HG03108 (cell line): Measurements from ENCODE around the gene IL2RG.

ENCODE experiments used
- ATAC-seq: cut with Tn5 transposase; IDR thresholded peaks from one replicate; pipeline ENCODE4 v1.9.1; 2021; ENCODE audit warnings: moderate library complexity; ENCODE audit not compliant: unreplicated experiment

Gene IL2RG

DNA sequence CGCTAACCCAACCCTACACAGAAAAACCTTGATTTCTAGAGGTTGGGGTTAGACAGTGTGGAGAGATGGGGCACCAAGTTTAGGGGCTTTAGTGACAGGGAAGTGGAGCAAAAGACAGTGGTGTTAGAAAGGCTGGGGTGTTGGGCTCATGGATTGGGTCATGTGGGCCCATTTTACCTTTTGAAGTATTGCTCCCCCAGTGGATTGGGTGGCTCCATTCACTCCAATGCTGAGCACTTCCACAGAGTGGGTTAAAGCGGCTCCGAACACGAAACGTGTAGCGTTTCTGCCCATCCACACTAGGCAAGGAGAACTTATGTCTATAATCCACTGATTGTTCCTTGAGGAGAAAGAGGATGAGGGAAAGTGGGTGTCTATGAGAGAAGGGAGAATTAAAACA is 2.3 kb downstream of the IL2RG start:
- ATAC-seq = no peak

DNA sequence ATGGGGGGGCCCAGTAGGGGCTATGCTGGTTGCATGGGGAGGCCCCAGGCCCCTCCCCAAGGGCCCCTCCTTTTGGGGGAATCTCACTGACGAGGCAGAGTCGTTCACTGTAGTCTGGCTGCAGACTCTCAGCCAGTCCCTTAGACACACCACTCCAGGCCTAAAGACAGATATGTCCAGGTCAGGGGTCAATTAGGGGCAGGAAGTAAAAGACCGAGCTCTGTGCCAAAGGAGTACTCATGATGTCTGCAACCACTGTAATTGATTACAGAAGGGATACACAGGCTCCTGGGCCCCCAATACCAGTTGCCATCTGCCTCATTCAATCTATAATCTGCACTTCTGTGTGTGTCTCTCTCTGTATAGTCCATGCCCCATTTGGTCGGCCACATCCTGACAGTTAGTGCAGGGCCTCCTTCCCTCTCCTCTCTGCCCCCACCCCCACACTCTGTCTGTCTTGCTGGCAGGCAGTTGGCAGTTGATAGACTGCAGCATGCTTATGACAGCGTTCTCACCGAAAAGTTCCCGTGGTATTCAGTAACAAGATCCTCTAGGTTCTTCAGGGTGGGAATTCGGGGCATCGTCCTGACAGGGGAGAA is 3.5 kb downstream of the IL2RG start:
- ATAC-seq = no peak

DNA sequence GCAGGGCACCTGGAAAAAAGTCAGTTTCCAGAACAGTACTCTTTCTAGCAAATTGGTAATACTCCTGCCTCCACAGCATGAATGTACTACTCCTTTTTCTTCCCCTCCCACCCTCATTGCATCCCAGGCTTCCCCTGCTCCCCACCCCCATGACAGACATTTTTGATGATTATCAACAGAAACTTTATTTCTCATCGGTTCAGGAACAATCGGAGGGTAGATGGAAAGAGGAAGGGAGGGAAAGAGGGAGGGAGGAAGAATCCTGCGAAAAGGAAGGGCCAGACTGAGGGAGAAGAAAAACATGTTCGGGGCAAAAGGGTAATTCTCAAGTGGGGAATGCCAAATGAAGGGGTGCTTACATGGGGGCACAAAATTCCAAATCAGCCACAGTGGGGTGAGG is 4.1 kb downstream of the IL2RG start:
- ATAC-seq = no peak

DNA sequence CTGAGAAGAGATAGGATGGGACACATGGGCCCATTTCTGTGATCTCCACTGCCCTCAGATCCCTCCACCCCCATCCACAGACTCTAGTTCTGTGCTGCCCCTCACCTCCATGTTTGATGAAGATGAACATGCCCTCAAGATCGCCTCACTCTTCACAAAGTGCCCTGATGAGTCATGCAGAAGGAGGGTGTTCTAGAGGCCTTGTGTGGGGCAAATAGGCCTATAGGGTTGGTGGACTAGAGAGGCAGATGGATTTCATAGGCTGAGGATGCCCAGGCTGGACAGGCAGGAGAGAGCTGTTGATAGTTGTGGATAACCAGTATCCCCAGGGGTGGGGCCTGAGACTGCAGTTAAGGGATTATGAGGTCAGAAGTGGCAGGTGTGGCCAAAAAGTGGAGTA is 5.0 kb downstream of the IL2RG start, which contains the start of gene CXorf65:
CXorf65 (minus strand) TSS at position 314 of the 400 bp plus-strand sequence; CDS start at position 130, 184 bp downstream.
- no peak for ATAC-seq

DNA sequence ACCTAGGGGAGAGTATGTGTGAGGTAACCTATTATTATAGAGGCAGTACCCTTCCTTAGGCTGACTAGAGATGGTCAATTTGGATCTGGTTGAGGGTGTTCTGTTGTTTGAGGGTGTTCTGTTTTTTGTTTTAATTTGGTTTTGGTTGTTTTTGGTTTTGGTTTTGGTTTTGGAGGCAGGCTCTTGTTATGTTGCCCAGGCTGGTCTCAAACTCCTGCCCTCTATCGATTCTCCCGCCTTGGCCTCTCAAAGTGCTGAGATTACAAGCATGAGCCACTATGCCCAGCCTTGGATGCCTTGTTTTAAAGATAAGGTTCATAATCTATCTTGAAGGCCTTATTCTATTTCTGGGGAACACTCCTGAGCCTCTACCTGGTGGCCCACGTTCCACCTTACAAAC is 5.7 kb downstream of the IL2RG start:
- no peak for ATAC-seq

DNA sequence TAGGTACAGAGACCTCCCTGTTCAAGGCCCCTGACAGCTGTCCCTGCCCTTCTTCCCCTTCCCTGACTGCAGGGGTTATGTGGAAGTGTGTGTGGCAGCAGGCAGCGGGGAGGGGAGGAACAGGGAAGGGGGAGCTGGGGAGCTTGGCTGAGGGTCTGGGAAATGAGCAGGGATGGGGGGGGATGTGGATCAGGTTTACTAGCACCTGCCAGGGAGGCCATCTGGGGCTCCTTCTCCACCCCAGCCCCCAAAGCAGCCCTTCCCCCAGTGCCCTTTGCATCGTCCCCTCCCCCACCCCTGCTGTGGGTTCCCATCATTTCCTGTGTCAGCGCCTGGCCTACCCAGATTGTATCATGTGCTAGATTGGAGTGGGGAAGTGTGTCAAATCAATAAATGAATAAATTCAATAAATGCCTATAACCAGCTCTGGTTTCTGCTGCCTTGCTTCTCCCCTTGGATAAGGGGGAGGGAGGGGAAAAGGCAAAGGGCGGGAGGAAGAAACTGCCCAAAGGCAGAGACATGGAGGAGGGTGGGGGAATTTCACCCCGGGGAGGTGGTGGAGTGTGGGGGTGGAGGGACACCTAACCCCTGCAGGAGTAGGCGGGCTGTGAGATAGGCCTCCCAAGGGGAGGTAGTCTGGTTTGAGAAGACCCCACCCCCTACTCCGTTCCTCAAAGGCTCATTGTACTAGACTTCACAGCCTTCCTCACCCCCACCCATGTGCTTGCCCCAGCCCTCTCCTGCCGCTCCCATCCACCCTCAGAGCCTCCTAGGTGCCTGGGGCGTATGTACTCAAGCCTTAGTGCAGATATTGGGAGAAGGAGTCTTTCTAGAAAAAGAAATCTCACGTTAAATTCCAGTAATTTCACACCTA is 8.0 kb downstream of the IL2RG start:
- ATAC-seq = no peak

DNA sequence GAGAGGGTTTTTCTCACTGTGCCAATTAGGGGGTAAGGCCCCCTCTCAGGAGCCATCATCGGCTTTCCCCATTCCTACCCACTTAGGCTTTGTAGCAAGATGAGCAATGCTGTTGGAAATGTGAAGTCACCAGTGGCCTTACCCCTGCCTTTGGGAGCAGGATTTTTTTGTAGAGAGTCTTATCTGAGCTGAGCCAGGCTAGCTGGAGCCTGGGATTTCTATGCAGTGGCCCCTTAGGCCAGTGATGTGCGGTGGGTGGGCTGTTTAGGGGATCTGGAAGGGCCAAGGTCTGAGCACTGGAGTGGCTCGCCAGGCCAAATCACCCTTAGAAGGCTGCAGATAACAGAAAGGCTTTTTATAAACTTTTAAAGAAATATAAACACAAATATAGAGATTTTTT is 9.1 kb downstream of the IL2RG start:
- no peak for ATAC-seq

DNA sequence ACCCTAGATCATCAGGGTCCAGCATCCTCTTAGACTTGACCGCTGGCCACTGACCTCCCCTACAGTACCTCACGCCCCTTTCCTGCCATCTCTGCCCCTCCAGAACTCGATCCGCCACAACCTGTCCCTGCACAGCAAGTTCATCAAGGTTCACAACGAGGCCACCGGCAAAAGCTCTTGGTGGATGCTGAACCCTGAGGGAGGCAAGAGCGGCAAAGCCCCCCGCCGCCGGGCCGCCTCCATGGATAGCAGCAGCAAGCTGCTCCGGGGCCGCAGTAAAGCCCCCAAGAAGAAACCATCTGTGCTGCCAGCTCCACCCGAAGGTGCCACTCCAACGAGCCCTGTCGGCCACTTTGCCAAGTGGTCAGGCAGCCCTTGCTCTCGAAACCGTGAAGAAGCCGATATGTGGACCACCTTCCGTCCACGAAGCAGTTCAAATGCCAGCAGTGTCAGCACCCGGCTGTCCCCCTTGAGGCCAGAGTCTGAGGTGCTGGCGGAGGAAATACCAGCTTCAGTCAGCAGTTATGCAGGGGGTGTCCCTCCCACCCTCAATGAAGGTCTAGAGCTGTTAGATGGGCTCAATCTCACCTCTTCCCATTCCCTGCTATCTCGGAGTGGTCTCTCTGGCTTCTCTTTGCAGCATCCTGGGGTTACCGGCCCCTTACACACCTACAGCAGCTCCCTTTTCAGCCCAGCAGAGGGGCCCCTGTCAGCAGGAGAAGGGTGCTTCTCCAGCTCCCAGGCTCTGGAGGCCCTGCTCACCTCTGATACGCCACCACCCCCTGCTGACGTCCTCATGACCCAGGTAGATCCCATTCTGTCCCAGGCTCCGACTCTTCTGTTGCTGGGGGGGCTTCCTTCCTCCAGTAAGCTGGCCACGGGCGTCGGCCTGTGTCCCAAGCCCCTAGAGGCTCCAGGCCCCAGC is 10.5 kb downstream of the IL2RG start:
- no peak for ATAC-seq

DNA sequence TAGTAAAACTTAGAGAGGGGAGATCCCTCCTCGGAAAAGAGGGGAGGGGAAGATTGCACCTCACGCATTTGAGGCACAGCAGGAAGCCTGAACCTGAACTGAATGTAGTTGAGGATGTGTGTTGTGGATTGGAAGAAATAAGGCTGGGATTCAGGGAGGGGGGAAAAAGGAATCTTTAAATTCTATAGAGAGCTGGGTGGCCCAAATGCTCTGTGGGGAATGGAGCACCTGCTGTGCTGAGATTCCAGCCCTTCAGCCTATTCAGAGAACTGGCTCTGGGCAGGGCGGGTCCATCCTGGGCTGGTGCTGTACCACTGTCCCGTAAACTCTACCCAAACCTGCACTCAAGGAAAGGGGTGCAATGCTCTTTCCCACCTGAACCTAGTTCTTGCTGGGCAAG is 11.6 kb downstream of the IL2RG start:
- ATAC-seq = no peak

DNA sequence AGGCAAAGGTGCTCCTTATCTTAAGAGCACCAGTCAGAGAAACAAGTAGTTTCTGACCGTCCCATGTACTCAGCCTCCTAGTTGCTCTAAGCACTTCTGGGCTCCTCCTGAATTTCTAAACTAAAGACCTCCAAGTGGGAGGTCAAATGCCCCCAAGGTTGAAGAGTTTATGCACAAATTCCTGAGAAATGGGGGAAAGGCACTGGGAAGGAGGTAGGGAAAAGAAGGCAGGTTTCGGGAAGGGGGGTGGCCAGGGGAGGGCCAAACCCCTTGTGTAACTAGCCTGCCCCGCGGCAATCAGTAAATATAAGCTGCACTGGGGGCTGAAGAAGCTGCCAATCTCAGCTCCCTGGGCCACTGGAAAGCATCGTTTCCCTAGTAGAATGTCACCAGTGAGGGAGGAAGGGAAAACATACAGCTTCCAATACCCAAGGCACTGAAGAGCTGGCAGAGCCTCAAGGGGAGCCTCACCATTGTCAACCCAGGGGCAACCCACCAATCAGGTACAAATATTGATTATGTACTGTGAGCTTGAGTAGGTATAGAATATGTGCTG is 12.3 kb downstream of the IL2RG start:
- ATAC-seq = no peak

DNA sequence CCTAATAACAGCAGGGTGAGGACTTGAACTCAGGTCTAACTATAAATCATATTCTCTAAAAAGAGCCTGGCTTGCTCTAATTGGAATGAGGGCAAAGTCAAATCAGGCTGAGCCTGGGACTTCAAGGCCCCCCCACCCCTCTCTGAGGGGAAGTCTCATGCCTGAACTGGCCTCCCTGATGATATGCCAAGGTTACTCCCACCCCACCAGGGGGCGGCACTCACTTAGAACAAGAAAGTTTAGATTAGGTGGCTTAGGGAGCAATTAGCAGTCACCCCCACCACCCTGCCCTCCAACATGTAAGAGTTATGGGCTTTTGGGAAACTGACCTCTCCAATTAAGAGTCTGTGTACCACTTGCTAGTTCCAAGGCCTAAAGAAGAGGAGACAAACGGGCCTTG is 13.1 kb downstream of the IL2RG start:
- no peak for ATAC-seq

DNA sequence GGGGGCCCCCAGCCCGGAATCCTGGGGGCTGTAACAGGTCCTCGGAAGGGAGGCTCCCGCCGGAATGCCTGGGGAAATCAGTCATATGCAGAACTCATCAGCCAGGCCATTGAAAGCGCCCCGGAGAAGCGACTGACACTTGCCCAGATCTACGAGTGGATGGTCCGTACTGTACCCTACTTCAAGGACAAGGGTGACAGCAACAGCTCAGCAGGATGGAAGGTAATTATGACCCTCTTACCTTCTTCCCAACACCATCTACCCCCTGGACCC is 14.7 kb downstream of the IL2RG start:
- no peak for ATAC-seq

DNA sequence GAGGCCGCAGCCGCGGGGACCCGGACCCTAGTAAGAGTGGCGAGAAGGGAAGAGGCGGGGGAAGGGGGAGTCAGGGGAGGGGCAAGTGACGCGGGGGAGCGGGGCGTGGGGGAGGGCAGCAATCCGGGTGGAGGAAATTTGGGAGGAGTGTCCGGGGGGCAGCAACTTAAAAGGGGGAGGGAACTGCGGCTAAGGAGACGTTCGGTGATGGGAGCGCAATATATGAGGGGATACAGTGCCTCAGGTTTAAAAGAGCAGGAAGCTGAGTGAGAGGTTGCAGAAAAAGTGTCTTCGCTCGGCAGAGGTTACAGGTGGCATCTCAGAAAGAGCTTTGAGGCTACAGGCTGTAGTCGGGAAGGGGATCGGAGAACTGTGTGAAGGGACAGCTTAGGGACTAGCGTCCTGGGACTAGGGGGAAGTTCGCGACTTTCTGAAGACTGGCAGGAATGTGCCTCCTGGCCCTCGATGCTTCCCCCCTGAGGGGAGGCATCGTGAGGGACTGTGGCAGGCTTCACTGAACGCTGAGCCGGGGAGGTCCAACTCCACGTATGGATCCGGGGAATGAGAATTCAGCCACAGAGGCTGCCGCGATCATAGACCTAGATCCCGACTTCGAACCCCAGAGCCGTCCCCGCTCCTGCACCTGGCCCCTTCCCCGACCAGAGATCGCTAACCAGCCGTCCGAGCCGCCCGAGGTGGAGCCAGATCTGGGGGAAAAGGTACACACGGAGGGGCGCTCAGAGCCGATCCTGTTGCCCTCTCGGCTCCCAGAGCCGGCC is 15.2 kb downstream of the IL2RG start:
- ATAC-seq = peak; percentile 8

DNA sequence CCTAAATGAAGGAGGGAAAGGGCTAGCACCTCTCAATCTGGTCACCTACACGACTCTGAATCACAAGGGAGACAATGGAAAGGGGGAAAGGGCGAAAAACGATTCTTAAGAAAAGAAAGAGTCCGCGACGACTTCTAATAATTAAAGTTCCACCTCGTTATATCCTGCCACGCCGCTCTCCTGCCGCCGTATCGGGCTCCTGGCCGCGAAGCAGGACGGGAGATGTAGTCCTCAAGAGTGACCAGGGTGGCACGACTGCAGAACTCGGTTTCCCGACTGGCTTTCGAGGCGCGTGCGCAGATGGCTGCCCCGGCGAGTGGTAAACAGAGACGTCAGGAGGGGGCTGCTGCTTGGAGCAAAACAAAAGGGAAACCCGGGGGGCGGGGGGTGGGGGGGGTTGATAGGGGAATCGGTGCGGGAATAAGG is 15.8 kb downstream of the IL2RG start, which contains the start of gene FOXO4:
FOXO4 (plus strand) TSS at position 297 of the 426 bp plus-strand sequence. CDS start 678 bp downstream, outside the sequence.
- ATAC-seq = peak; percentile 89

DNA sequence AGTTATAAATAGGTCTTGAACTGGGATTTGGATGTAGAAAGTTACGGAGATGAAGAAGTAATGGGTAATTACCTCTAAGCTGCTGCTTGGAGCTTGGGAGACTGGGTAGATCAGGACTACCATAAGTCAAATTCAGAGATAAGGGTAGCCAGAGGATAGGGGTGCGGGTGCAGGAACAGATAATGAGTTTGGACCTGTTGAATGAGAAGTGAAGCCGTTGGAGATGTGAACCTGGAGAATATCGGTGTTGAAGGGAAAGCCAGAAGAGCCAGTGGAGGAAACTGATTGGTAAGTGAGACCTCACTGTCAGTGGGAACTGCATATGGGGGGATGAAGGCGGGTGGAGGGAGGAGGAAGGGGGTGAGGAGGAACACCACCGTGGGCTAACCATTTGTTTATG is 16.3 kb downstream of the IL2RG start:
- ATAC-seq = no peak

DNA sequence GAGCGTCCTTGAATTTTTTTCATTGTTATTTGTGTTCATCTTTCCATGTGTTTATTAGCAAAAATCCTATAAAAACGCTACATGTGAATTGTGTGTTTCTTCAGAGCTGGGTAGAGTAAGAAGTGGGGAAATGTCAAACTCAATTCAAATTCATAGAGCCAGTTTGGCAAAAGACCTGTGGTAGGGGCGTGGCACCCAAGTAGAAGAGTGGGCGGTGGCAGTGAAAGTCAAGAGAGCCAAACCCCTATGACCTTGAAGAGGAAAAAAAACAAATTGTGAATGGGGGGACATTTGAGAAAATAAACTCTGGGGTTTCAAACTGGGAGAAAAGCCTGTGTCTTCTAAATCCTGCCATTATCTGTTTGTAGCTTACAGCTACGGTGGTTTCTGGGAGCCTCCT is 20.1 kb downstream of the IL2RG start:
- no peak for ATAC-seq

DNA sequence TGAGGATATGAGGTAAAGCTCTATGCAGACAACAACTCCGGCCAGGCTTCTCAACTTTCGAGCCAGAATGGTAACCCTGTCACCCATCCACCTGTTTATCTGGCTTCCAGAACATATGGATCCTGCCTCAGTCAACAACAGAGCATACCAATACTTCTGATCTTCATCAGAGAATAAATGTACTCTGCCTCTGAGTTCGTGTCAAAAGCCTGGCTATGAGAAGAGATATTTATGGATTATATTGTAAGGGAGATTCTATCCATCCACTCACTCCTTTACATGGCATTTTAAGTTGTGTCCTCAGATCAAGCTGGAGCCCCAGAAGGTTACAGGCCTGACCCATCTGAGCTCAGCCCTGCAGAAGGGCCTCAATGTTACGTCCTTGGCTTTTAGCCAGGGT is 25.5 kb downstream of the IL2RG start:
- ATAC-seq = no peak

DNA sequence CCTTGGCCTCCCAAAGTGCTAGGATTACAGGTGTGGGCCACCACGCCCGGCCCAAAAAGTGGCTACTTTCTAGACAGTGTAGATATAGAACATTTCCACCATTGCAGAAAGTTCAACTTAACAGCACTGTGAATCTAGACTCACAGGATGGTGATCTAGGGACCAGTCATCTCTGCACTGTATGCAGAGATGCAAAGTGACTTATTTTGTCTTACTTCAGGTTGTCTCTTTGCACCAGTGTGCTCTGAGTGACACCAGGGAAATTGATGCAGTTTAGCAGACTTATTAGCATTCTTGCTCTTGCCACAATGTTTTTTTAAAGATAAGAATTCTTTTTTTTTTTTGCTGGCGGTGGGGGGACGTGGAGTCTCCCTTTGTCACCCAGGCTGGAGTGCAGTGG is 28.6 kb downstream of the IL2RG start:
- ATAC-seq = no peak

DNA sequence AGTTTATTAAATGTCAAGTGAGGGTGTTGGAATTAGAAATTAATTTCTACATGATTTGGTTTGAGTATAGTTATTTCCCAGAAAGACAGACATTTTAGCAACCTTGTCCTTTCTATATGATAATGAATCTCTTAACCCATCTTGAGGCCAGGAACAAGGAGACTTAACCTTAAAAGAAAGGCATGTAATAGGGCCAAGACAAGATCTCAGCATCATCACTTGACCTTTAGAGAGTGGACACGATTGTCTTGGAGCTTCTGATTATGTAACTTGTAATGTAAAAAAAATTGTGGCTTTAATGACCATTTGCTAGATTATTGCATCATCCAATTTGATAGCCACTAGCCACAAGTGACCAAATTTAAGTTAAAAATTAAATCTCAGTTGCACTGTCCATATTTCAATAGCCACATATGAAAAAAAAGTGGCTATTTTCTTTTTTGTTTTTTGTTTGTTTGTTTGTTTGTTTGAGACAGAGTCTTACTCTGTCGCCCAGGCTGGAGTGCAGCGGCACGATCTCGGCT is 29.2 kb downstream of the IL2RG start:
- ATAC-seq = no peak
